Left lung (tissue), 10 donors: Measurements from ENCODE around the gene MRE11. TPM values are rescaled to one million over a fixed set of nuclear protein-coding genes. Genes with fewer than 3 reads are reported as not detected.
"Not testable (repeated sequence)": the region's sequence is repeated elsewhere in the genome, so short reads cannot be mapped to it uniquely, and the experiment has no call there.

Experiments
- ATAC-seq: fragments of 200-7000 bp; cut with Tn5 transposase; one replicate; pipeline ENCODE4 v1.9.1; 2020; ENCODE audit warnings: moderate library complexity
- DNase-seq, 4 donors: peaks; one replicate each; pipeline ENCODE4 v3.0.0-alpha.2; 2013 to 2020
- H3K27ac ChIP-seq, 2 donors: fragments of 200-600 bp; sonication (generic) in 1 of 2; one replicate each; pipeline versions ENCODE4 v1.5.0 to v1.8.0; 2020 to 2021
- H3K27me3 ChIP-seq, 2 donors: fragments of 200-600 bp; sonication (generic) in 1 of 2; one replicate each; pipeline versions ENCODE4 v1.5.0 to v1.8.0; 2020 to 2021
- H3K36me3 ChIP-seq, 2 donors: fragments of 200-600 bp; sonication (generic) in 1 of 2; one replicate each; pipeline versions ENCODE4 v1.5.0 to v1.8.0; 2020 to 2021
- H3K4me1 ChIP-seq, 2 donors: fragments of 200-600 bp; one replicate each; pipeline ENCODE4 v1.8.0; 2021
- H3K4me3 ChIP-seq, 2 donors: fragments of 200-600 bp; sonication (generic) in 1 of 2; one replicate each; pipeline versions ENCODE4 v1.5.0 to v1.8.0; 2020 to 2021; ENCODE audit warnings: mild to moderate bottlenecking in 1 of 2
- H3K9me3 ChIP-seq, 2 donors: fragments of 200-600 bp; sonication (generic) in 1 of 2; one replicate each; pipeline versions ENCODE4 v1.5.0 to v1.8.0; 2020 to 2021
- CTCF ChIP-seq, 2 donors: fragments of 200-600 bp; sonication (generic) in 1 of 2; IDR thresholded peaks; one replicate each; pipeline versions ENCODE4 v1.5.0 to v1.8.0; 2021; ENCODE audit warnings: antibody characterized with exemption in 2 of 2
- intact Hi-C, 2 donors: fragments of 100-400 bp; cut with DNase I; formaldehyde crosslinking; loops; one replicate each; pipeline versions ENCODE4 v1.11.2 to v1.14.2; 2022
- polyA plus RNA-seq, 6 donors: library from polyadenylated mRNA; unstranded; fragments of 120-200 nt; gene quantifications; one replicate each; pipeline ENCODE4 v1.2.1, GENCODE V29; 2013; ENCODE audit not compliant: insufficient read length in 6 of 6
- total RNA-seq, 2 donors: library from RNA; stranded (reverse); fragmentation: NEBNext Ultra II Directional; extraction: Animal tissue kit (Norgen Biotek cat#: 25700); gene quantifications; one replicate each; pipeline ENCODE4 v1.2.1, GENCODE V29; 2021
- donor health status: DM: no; HTN: yes; CAD: no.
- donor health status: DM: no; HTN: no; CAD: no.

MRE11 gene
- total and polyA plus RNA-seq, 8 donors: 15.5 to 45.3 (median 33.2) TPM

GRCh38 chr11:94400457-94400838 is 93.2 kb downstream of the MRE11 start:
- ATAC-seq (no peak), DNase-seq (no peak)
- TF ChIP-seq CTCF (IDR thresholded peaks at IDR 0.05): no peak
- Histone ChIP-seq H3K4me1 (peaks cover 4 to 9% of the 10 kb centered on the region in 2 donors), H3K36me3 (no peaks in the 10 kb centered on the region), H3K4me3 (no peak overlapping the region), H3K9me3 (no peaks in the 10 kb centered on the region), H3K27me3 (peaks cover 28 to 52% of the 10 kb centered on the region in 2 donors), H3K27ac (no peak overlapping the region)
- intact Hi-C loops: no loop called here

- no peak overlapping the region for H3K4me3 ChIP-seq
- ATAC-seq (no peak), DNase-seq (no peak)
- no peak for TF ChIP-seq CTCF (IDR thresholded peaks at IDR 0.05)
- peaks cover 4 to 9% of the 10 kb centered on the region in 2 donors for H3K4me1 ChIP-seq
- H3K27ac ChIP-seq: no peak overlapping the region
- peaks cover 28 to 52% of the 10 kb centered on the region in 2 donors for H3K27me3 ChIP-seq
- no peaks in the 10 kb centered on the region for H3K36me3 ChIP-seq
- H3K9me3 ChIP-seq: no peaks in the 10 kb centered on the region
- intact Hi-C loops: no loop called here
These were observed 93.6 kb downstream of the MRE11 start for GRCh38 chr11:94400050-94400449.

GRCh38 chr11:94398101-94398500 is 95.5 kb downstream of the MRE11 start:
- intact Hi-C loops: no loop called here
- Histone ChIP-seq H3K4me3 (no peak overlapping the region), H3K36me3 (no peaks in the 10 kb centered on the region), H3K4me1 (peaks cover 4 to 9% of the 10 kb centered on the region in 2 donors), H3K27me3 (peaks cover 28 to 46% of the 10 kb centered on the region in 2 donors), H3K9me3 (no peaks in the 10 kb centered on the region), H3K27ac (no peak overlapping the region)
- ATAC-seq: no peak
- TF ChIP-seq CTCF (IDR thresholded peaks at IDR 0.05): no peak
- no peak for DNase-seq

- Histone ChIP-seq H3K36me3 (no peaks in the 10 kb centered on the region), H3K27me3 (peaks cover 18 to 28% of the 10 kb centered on the region in 2 donors), H3K27ac (no peak overlapping the region), H3K4me3 (no peak overlapping the region), H3K9me3 (peaks cover 0 to 3% of the 10 kb centered on the region in 2 donors), H3K4me1 (peaks cover under 1 to 6% of the 10 kb centered on the region in 2 donors)
- DNase-seq: no peak
- intact Hi-C loops: no loop called here
- TF ChIP-seq CTCF (IDR thresholded peaks at IDR 0.05): no peak
- no peak for ATAC-seq
These were observed 97.4 kb downstream of the MRE11 start for GRCh38 chr11:94396282-94396681.

GRCh38 chr11:94391937-94392336 is 101.7 kb downstream of the MRE11 start:
- H3K36me3 ChIP-seq, H3K4me3 ChIP-seq, H3K9me3 ChIP-seq, DNase-seq, ATAC-seq, H3K27me3 ChIP-seq, H3K27ac ChIP-seq, H3K4me1 ChIP-seq, intact Hi-C loops: not testable (repeated sequence)

GRCh38 chr11:94379613-94380012 is 114.0 kb downstream of the MRE11 start:
- Histone ChIP-seq H3K27me3 (no peaks in the 10 kb centered on the region), H3K9me3 (no peaks in the 10 kb centered on the region), H3K4me3 (no peak overlapping the region), H3K27ac (no peak overlapping the region), H3K4me1 (no peaks in the 10 kb centered on the region), H3K36me3 (no peaks in the 10 kb centered on the region)
- no peak for TF ChIP-seq CTCF (IDR thresholded peaks at IDR 0.05)
- intact Hi-C loops: no loop called here
- ATAC-seq: no peak
- DNase-seq: no peak
